ENCODE results near the gene PDAP1.
"Not testable (repeated sequence)": the region's sequence is repeated elsewhere in the genome, so short reads cannot be mapped to it uniquely, and the experiment has no call there.

The PDAP1 gene

GRCh38 chr7:99374111-99375064 is 34.0 kb downstream of the PDAP1 start, which contains the start of gene ARPC1B:
TSS of gene ARPC1B (plus strand) at chr7:99374730. CDS start at chr7:99385715, 10,985 bp downstream.
- DNase-seq = peak; percentile 67

- DNase-seq = no peak
Measured at GRCh38 chr7:99373091-99374066, 35.0 kb downstream of the PDAP1 start.

GRCh38 chr7:99372275-99373090 is 35.9 kb downstream of the PDAP1 start:
- no peak for DNase-seq

- DNase-seq = no peak
Measured at GRCh38 chr7:99371376-99371920, 36.9 kb downstream of the PDAP1 start.

- no peak for DNase-seq
Measured at GRCh38 chr7:99369767-99370391, 38.5 kb downstream of the PDAP1 start.

GRCh38 chr7:99368750-99369389 is 39.5 kb downstream of the PDAP1 start:
- no peak for DNase-seq

- no peak for DNase-seq
Measured at GRCh38 chr7:99366646-99367045, 41.8 kb downstream of the PDAP1 start.

- DNase-seq = no peak
Measured at GRCh38 chr7:99365318-99366141, 42.9 kb downstream of the PDAP1 start.

GRCh38 chr7:99363286-99363685 is 45.1 kb downstream of the PDAP1 start:
- DNase-seq = no peak

GRCh38 chr7:99362801-99363200 is 45.6 kb downstream of the PDAP1 start:
- DNase-seq = no peak

- DNase-seq = no peak
Measured at GRCh38 chr7:99359465-99360154, 48.8 kb downstream of the PDAP1 start.

- not testable (repeated sequence) for DNase-seq
Measured at GRCh38 chr7:99358521-99358920, 49.9 kb downstream of the PDAP1 start.

- no peak for DNase-seq
Measured at GRCh38 chr7:99357701-99358490, 50.5 kb downstream of the PDAP1 start.

- no peak for DNase-seq
Measured at GRCh38 chr7:99355098-99355497, 53.3 kb downstream of the PDAP1 start.

- no peak for DNase-seq
Measured at GRCh38 chr7:99352247-99352646, 56.1 kb downstream of the PDAP1 start.

- DNase-seq = not testable (repeated sequence)
Measured at GRCh38 chr7:99350641-99351040, 57.8 kb downstream of the PDAP1 start.

All from NCI-H1436 (cell line).